GM13977 (cell line): ENCODE data around the gene RELL1.

ENCODE experiments used
- DNase-seq: peaks from one replicate; pipeline ENCODE4 v3.0.0; 2012; ENCODE audit warnings: low spot score
- in situ Hi-C: fragments of 300-500 bp; cut with MboI; formaldehyde crosslinking; loops from one replicate; pipeline ENCODE4 v1.12.0; 2022; ENCODE audit warnings: low sequenced_read_pairs, low pct_unique_long_range_greater_than_20kb, mixed read lengths, inconsistent platforms; ENCODE audit not compliant: unreplicated experiment
- TF ChIP-seq, protein P1 (sequence below): IDR thresholded peaks from 2 replicates; pipeline ENCODE4 v1.5.1; 2012; ENCODE audit warnings: mild to moderate bottlenecking, control low read depth; ENCODE audit not compliant: insufficient read depth; ENCODE audit errors: extremely low read depth, missing control alignments

Gene RELL1

DNA sequence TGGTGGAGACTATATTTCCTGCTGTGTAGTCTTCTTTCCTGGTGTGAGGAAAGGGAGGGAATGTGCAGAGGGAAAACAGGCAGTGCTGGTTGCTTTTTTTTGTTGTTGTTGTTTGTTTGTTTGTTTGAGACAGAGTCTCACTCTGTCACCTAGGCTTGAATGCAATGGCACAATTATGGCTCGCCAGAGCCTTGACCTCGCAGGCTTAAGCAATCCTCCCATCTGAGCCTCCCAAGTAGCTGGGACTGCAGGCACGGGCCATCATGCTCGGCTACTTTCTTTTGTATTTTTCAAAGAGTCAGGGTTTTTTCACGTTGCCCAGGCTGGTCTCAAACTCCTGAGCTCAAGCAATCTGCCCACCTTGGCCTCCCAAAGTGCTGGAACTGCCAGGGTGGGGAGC lies 82.5 kb downstream of the RELL1 start:
- DNase-seq: no peak
- TF ChIP-seq, protein P1, sequence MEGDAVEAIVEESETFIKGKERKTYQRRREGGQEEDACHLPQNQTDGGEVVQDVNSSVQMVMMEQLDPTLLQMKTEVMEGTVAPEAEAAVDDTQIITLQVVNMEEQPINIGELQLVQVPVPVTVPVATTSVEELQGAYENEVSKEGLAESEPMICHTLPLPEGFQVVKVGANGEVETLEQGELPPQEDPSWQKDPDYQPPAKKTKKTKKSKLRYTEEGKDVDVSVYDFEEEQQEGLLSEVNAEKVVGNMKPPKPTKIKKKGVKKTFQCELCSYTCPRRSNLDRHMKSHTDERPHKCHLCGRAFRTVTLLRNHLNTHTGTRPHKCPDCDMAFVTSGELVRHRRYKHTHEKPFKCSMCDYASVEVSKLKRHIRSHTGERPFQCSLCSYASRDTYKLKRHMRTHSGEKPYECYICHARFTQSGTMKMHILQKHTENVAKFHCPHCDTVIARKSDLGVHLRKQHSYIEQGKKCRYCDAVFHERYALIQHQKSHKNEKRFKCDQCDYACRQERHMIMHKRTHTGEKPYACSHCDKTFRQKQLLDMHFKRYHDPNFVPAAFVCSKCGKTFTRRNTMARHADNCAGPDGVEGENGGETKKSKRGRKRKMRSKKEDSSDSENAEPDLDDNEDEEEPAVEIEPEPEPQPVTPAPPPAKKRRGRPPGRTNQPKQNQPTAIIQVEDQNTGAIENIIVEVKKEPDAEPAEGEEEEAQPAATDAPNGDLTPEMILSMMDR: no peak
- in situ Hi-C loops: loop anchor here (10.0 kb wide), 1 partner anchor 431 kb away; no protein-coding TSS in a partner anchor

GRCh38 chr4:37603070-37603468 lies 83.1 kb downstream of the RELL1 start:
- in situ Hi-C loops: loop anchor here (10.0 kb wide), 1 partner anchor 432 kb away; no protein-coding TSS in a partner anchor
- peak; percentile 81 for DNase-seq
- TF ChIP-seq, protein P1: peak; percentile 97

- in situ Hi-C loops: loop anchor here (10.0 kb wide), 1 partner anchor 432 kb away; no protein-coding TSS in a partner anchor
- no peak for DNase-seq
- TF ChIP-seq, protein P1: no peak
Observed at GRCh38 chr4:37602454-37603069, 83.6 kb downstream of the RELL1 start.

- in situ Hi-C loops: loop anchor here (10.0 kb wide), 1 partner anchor 433 kb away; no protein-coding TSS in a partner anchor
- TF ChIP-seq, protein P1: no peak
- DNase-seq: no peak
Observed at GRCh38 chr4:37601531-37601930, 84.6 kb downstream of the RELL1 start.

DNA sequence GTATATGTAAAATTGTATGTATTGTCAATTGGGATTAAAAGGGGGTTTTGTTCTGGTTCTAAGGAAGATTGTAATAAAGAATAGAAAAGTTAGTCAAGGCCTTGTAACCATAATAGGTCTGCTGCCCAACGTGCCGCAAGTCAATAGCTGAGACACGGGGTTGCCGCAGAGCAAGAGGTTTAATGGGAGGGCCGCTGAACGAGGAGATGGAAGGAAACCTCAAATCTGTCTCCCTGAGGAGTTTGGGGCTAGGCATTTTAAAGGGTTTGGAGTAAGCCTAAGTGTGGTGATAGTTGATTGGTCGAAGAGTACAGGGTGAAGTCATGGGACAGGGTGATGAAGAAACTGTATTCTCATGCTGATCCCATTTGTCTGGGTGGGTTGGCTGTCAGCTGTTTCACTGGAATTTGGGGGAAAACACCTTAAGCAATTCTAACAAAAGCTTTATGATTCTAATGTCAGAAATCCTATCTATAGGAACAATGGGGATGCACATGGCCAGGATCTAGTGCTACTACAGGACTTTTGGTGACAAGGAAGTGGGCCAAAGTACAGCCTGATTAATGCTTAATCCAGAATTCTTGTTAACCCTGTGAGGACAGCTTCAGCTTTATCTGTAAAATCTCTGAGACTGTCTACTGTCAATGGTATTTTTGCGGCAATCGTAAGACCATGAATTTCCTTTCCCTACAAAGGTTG lies 86.9 kb downstream of the RELL1 start:
- DNase-seq: no peak
- TF ChIP-seq, protein P1: no peak
- in situ Hi-C loops: loop anchor here (10.0 kb wide), 1 partner anchor 176 kb away; no protein-coding TSS in a partner anchor

DNA sequence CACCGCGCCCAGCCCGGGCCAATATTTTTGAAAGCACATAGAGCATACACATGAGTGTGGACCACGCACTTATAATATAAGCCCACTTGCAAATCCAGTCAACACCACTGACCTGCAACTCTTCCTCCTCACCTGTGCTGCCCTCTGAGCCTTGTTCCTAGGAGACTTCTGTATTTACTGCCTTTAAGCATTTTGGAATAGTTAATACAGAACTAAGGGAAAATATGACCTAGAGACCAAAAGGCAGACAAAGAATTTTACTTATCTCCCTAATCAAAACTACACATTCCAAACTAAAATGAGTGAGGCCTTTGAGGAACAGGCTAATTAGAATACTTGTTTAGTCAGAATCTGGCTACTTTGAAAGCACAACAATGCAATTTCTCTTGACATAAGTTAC lies 89.1 kb downstream of the RELL1 start:
- no peak for DNase-seq
- in situ Hi-C loops: loop anchor here (10.0 kb wide), 1 partner anchor 178 kb away; no protein-coding TSS in a partner anchor
- TF ChIP-seq, protein P1: no peak
